ENCODE results near the gene S100A13.

DNA sequence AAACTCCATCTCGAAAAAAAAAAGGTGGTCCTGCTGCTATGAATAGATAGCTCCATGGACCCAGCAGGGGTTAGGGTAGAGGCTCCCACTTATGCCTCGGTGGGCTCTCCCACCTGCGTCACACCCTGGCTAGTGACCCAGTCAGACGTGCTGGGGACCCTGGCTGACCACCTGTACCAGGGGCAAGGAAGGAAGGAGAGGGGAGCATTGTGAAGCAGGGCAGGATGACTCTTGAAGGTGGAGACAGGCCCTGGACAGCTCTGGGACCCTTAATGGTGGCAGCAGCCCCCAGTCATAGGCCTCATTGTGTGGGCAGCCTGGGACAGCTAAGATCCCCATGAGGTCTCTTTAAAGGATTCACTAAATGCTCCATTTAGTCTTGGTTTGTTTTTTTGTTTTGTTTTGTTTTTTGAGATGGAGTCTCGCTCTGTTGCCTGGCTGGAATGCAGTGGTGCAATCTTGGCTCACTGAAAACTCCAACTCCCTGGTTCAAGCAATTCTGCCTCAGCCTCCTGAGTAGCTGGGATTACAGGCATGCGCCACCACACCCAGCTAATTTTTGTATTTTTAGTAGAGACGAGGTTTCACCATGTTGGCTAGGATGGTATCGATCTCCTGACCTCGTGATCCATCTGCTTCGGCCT, 20.8 kb upstream of the S100A13 start:
- TF ChIP-seq SRF (CRISPR knock-in tag; IDR thresholded peaks at IDR 0.05) (no peak), MBD2 (IDR thresholded peaks at IDR 0.05; ENCODE audit: borderline replicate concordance, low read depth) (no peak), RAD21 (CRISPR knock-in tag; conservative IDR thresholded peaks at IDR 0.05 in 1 of 2, IDR thresholded peaks at IDR 0.05 in 1 of 2) (no peak), FIP1L1 (IDR thresholded peaks at IDR 0.05; ENCODE audit: low read depth, low read length, poor library complexity, severe bottlenecking) (no peak), ZNF232 (CRISPR knock-in tag; IDR thresholded peaks at IDR 0.05) (no peak), ZBTB7A (IDR thresholded peaks at IDR 0.05; ENCODE audit: borderline replicate concordance, control insufficient read depth, low read depth, low read length) (no peak), KAT8 (IDR thresholded peaks at IDR 0.05; ENCODE audit: low read depth) (no peak), SMARCB1 (IDR thresholded peaks at IDR 0.05; ENCODE audit: insufficient read length, low read depth) (no peak), SIN3A (IDR thresholded peaks at IDR 0.05; ENCODE audit: borderline replicate concordance in 2 of 2, control insufficient read depth in 1 of 2, low read depth in 2 of 2, low read length in 2 of 2) (no peak), SMC3 (conservative IDR thresholded peaks at IDR 0.05; ENCODE audit: insufficient read depth, low read depth, low read length) (no peak)
- TF ChIP-seq, protein P1, sequence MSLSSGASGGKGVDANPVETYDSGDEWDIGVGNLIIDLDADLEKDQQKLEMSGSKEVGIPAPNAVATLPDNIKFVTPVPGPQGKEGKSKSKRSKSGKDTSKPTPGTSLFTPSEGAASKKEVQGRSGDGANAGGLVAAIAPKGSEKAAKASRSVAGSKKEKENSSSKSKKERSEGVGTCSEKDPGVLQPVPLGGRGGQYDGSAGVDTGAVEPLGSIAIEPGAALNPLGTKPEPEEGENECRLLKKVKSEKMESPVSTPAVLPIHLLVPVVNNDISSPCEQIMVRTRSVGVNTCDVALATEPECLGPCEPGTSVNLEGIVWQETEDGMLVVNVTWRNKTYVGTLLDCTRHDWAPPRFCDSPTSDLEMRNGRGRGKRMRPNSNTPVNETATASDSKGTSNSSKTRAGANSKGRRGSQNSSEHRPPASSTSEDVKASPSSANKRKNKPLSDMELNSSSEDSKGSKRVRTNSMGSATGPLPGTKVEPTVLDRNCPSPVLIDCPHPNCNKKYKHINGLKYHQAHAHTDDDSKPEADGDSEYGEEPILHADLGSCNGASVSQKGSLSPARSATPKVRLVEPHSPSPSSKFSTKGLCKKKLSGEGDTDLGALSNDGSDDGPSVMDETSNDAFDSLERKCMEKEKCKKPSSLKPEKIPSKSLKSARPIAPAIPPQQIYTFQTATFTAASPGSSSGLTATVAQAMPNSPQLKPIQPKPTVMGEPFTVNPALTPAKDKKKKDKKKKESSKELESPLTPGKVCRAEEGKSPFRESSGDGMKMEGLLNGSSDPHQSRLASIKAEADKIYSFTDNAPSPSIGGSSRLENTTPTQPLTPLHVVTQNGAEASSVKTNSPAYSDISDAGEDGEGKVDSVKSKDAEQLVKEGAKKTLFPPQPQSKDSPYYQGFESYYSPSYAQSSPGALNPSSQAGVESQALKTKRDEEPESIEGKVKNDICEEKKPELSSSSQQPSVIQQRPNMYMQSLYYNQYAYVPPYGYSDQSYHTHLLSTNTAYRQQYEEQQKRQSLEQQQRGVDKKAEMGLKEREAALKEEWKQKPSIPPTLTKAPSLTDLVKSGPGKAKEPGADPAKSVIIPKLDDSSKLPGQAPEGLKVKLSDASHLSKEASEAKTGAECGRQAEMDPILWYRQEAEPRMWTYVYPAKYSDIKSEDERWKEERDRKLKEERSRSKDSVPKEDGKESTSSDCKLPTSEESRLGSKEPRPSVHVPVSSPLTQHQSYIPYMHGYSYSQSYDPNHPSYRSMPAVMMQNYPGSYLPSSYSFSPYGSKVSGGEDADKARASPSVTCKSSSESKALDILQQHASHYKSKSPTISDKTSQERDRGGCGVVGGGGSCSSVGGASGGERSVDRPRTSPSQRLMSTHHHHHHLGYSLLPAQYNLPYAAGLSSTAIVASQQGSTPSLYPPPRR (CRISPR knock-in tag; IDR thresholded peaks at IDR 0.05; ENCODE audit: borderline replicate concordance), result no peak

Data from K562 (cell line).